Thoracic aorta (tissue), 2 donors: ENCODE measurements around the gene TINCR. TPM values are rescaled to one million over a fixed set of nuclear protein-coding genes. Genes with fewer than 3 reads are reported as not detected.

Experiments
- ATAC-seq: fragments of 150-250 bp; one replicate; pipeline ENCODE4 v1.8.0; 2017; ENCODE audit warnings: low read depth; ENCODE audit not compliant: insufficient number of reproducible peaks, low FRiP score
- DNase-seq: peaks from one replicate; pipeline ENCODE4 v3.0.0-alpha.2; 2020; ENCODE audit warnings: low spot score
- H3K27ac ChIP-seq, 2 donors: fragments of 200-600 bp; sonication (generic); 1 replicate in 1 of 2; 2 replicates in 1 of 2; pipeline ENCODE4 v1.5.1; 2016; ENCODE audit warnings: mild to moderate bottlenecking in 2 of 2, moderate library complexity in 2 of 2
- H3K27me3 ChIP-seq: fragments of 200-600 bp; sonication (generic); replicated peaks from 2 replicates; pipeline ENCODE4 v1.6.0; 2016; ENCODE audit warnings: mild to moderate bottlenecking; ENCODE audit not compliant: insufficient read depth
- H3K36me3 ChIP-seq: fragments of 200-600 bp; sonication (generic); one replicate; pipeline ENCODE4 v1.5.1; 2016
- H3K4me1 ChIP-seq, 2 donors: fragments of 200-600 bp; sonication (generic); 1 replicate in 1 of 2; 2 replicates in 1 of 2; pipeline versions ENCODE4 v1.5.1 to v1.6.0; 2016; ENCODE audit warnings: low read depth in 2 of 2, mild to moderate bottlenecking in 1 of 2; ENCODE audit not compliant: control insufficient read depth in 1 of 2
- H3K4me3 ChIP-seq: fragments of 200-600 bp; sonication (generic); 2 replicates; pipeline ENCODE4 v1.5.1; 2016; ENCODE audit warnings: mild to moderate bottlenecking
- H3K9me3 ChIP-seq: fragments of 200-600 bp; sonication (generic); 2 replicates; pipeline ENCODE4 v1.5.1; 2016
- CTCF ChIP-seq: fragments of 200-600 bp; sonication (generic); IDR thresholded peaks from one replicate; pipeline ENCODE4 v1.5.1; 2019; ENCODE audit warnings: antibody characterized with exemption
- total RNA-seq, 2 donors: library from RNA; depleted of rRNA; stranded (reverse); fragments of >200 nt; gene quantifications; one replicate each; pipeline versions ENCODE4 v1.1.0 to v1.2.3, GENCODE V29; 2016

The TINCR gene
- total RNA-seq, 2 donors from 2014 or later = 0.56 to 2.0 TPM

GRCh38 chr19:5514001-5514400, 53.8 kb downstream of the TINCR start:
- no peak for TF ChIP-seq CTCF
- DNase-seq = no peak
- H3K36me3 ChIP-seq = no peaks in the 10 kb centered on the region
- no peaks in the 10 kb centered on the region for H3K4me1 ChIP-seq
- ATAC-seq = no peak
- H3K27me3 ChIP-seq = no peaks in the 10 kb centered on the region
- H3K27ac ChIP-seq = no peak overlapping the region
- H3K9me3 ChIP-seq = peaks cover 5% of the 10 kb centered on the region
- H3K4me3 ChIP-seq = no peak overlapping the region

- no peak for DNase-seq
Observed at GRCh38 chr19:5512715-5513114, 55.0 kb downstream of the TINCR start.

More at GRCh38 chr19:5512715-5513114, 55.0 kb downstream of the TINCR start:
- Histone ChIP-seq H3K4me1 (no peaks in the 10 kb centered on the region), H3K36me3 (no peaks in the 10 kb centered on the region), H3K27me3 (no peaks in the 10 kb centered on the region), H3K4me3 (no peak overlapping the region), H3K27ac (no peak overlapping the region), H3K9me3 (peaks cover 5% of the 10 kb centered on the region)
- no peak for TF ChIP-seq CTCF
- no peak for ATAC-seq

Other genes with a start within 250 kb of the TINCR start
- 100 to 1,000 TPM; 272 to 356 TPM for gene PTPRS, start 227.1 kb downstream of the TINCR start, total RNA-seq
- gene ZNRF4, start 112.5 kb downstream of the TINCR start, total RNA-seq = not detected
- 10 to 100 TPM; 55.1 to 80.6 TPM for gene SAFB2, start 54.8 kb upstream of the TINCR start, total RNA-seq
- 100 to 1,000 TPM in 1 of 2 donors, 10 to 100 TPM in 1; 28.6 to 101 TPM for gene SAFB, start 55.1 kb upstream of the TINCR start, total RNA-seq
- 10 to 100 TPM; 16.9 to 43.7 TPM for gene MICOS13, start 112.6 kb upstream of the TINCR start, total RNA-seq
- gene HSD11B1L, start 113.1 kb upstream of the TINCR start, total RNA-seq = 10 to 100 TPM in 1 of 2 donors, 1 to 10 TPM in 1; 7.5 to 11.6 TPM
- 100 to 1,000 TPM; 274 to 397 TPM for gene RPL36, start 122.3 kb upstream of the TINCR start, total RNA-seq
- gene LONP1, start 152.2 kb upstream of the TINCR start, total RNA-seq = 10 to 100 TPM; 52.8 to 82.8 TPM
- gene CATSPERD, start 152.7 kb upstream of the TINCR start, total RNA-seq = under 1 TPM in 1 of 2 donors, not detected in 1; 0.41 TPM
- gene PRR22, start 216.8 kb upstream of the TINCR start, total RNA-seq = 1 to 10 TPM; 1.1 to 1.3 TPM
- gene DUS3L, start 223.2 kb upstream of the TINCR start, total RNA-seq = 10 to 100 TPM; 16.2 to 33.9 TPM
- gene NRTN, start 237.1 kb upstream of the TINCR start, total RNA-seq = not detected